Sigmoid colon (tissue), 4 donors: ENCODE data around the gene CRACR2A.

Experiments used
- EP300 ChIP-seq, 4 donors: sonication (generic); formaldehyde crosslinking; IDR thresholded peaks; one replicate each; pipeline ENCODE4 v1.6.1; 2017; ENCODE audit warnings: antibody characterized with exemption in 4 of 4
- POLR2A ChIP-seq, 2 donors: fragments of 450-650 bp; IDR thresholded peaks; one replicate each; pipeline ENCODE4 v1.6.1; 2016; ENCODE audit warnings: antibody characterized with exemption in 2 of 2, mild to moderate bottlenecking in 2 of 2, moderate library complexity in 2 of 2
- POLR2AphosphoS5 ChIP-seq, 4 donors: sonication (generic); formaldehyde crosslinking; IDR thresholded peaks; one replicate each; pipeline ENCODE4 v1.6.1; 2017; ENCODE audit warnings: antibody characterized with exemption in 4 of 4
- TF ChIP-seq, protein P1 (sequence below), 4 experiments: fragments of 450-650 bp in 3 of 4; fragments of 200-600 bp in 1 of 4; IDR thresholded peaks; one replicate each; pipeline ENCODE4 v1.5.1; 2016 to 2019; ENCODE audit warnings: antibody characterized with exemption in 4 of 4, mild to moderate bottlenecking in 3 of 4, moderate library complexity in 2 of 4

DNA sequence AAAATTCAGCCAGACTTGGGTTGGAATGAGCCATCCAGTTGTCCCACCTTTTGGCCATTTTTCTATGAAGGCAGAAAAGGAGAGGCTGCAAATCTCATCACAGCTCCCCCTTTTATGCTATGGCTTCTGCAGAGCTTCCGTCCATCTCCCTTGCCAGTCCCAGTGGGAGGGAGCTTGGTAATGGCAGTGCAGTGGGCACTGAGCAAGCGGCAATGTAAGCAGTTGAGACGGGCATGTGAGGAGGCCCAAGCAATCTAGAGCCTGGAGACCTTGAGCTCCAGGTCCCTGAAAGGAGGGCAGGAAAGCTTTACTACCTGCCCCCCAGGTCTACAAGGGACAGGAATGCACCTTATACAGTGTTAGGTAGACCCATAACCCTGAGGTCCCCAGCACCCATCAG, 73.1 kb downstream of the CRACR2A start:
- no peak for TF ChIP-seq POLR2A (IDR thresholded peaks at IDR 0.05)
- TF ChIP-seq, protein P1, sequence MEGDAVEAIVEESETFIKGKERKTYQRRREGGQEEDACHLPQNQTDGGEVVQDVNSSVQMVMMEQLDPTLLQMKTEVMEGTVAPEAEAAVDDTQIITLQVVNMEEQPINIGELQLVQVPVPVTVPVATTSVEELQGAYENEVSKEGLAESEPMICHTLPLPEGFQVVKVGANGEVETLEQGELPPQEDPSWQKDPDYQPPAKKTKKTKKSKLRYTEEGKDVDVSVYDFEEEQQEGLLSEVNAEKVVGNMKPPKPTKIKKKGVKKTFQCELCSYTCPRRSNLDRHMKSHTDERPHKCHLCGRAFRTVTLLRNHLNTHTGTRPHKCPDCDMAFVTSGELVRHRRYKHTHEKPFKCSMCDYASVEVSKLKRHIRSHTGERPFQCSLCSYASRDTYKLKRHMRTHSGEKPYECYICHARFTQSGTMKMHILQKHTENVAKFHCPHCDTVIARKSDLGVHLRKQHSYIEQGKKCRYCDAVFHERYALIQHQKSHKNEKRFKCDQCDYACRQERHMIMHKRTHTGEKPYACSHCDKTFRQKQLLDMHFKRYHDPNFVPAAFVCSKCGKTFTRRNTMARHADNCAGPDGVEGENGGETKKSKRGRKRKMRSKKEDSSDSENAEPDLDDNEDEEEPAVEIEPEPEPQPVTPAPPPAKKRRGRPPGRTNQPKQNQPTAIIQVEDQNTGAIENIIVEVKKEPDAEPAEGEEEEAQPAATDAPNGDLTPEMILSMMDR (IDR thresholded peaks at IDR 0.05): no peak
- TF ChIP-seq EP300 (IDR thresholded peaks at IDR 0.05): no peak
- TF ChIP-seq POLR2AphosphoS5 (IDR thresholded peaks at IDR 0.05): no peak
